ENCODE data around the gene SC5D.

DNA sequence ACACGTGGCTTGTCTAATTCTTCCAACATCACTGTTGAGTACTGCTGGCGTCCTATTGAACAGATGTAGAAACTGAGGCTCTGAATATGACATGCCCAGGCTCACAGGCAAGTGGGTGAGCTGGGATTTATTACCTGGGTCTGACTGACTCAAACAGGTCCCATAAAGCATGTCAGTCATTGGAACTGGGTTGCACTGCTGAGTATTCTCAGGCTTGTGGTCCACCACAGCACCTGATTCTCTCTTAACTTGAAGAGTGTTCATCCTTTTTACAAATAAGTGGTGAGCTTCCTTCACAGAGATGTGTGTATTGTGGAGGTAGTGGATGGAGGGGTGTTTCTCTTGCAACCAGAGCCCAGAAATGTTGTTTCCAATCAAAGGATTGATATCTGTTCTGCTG, 44.5 kb downstream of the SC5D start:
- TF ChIP-seq POLR2A (IDR thresholded peaks at IDR 0.05; ENCODE audit: control extremely low read depth in 1 of 2, low read depth in 2 of 2, low read length in 2 of 2), result no peak
- TF ChIP-seq, protein P1, sequence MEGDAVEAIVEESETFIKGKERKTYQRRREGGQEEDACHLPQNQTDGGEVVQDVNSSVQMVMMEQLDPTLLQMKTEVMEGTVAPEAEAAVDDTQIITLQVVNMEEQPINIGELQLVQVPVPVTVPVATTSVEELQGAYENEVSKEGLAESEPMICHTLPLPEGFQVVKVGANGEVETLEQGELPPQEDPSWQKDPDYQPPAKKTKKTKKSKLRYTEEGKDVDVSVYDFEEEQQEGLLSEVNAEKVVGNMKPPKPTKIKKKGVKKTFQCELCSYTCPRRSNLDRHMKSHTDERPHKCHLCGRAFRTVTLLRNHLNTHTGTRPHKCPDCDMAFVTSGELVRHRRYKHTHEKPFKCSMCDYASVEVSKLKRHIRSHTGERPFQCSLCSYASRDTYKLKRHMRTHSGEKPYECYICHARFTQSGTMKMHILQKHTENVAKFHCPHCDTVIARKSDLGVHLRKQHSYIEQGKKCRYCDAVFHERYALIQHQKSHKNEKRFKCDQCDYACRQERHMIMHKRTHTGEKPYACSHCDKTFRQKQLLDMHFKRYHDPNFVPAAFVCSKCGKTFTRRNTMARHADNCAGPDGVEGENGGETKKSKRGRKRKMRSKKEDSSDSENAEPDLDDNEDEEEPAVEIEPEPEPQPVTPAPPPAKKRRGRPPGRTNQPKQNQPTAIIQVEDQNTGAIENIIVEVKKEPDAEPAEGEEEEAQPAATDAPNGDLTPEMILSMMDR (IDR thresholded peaks at IDR 0.05; ENCODE audit: control extremely low read depth in 1 of 3, insufficient read depth in 1 of 3, low read depth in 1 of 3, low read length in 3 of 3), result no peak
- TF ChIP-seq, protein P2, sequence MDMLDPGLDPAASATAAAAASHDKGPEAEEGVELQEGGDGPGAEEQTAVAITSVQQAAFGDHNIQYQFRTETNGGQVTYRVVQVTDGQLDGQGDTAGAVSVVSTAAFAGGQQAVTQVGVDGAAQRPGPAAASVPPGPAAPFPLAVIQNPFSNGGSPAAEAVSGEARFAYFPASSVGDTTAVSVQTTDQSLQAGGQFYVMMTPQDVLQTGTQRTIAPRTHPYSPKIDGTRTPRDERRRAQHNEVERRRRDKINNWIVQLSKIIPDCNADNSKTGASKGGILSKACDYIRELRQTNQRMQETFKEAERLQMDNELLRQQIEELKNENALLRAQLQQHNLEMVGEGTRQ (IDR thresholded peaks at IDR 0.05; ENCODE audit: low read length), result no peak

All from H1 (cell line).